H1 (cell line): ENCODE data around the gene EIF2B5. TPM values are rescaled to one million over a fixed set of nuclear protein-coding genes. Genes with fewer than 3 reads are reported as not detected.

ENCODE experiments used
- CTCF ChIA-PET: fragments of 300-600 bp; sonication (Branson Sonifier 250); formaldehyde crosslinking; loops from one replicate; lab custom pipeline; 2021; ENCODE audit not compliant: partially characterized antibody; lab: Charles Lee
- POLR2A ChIA-PET: fragments of 300-600 bp; sonication (Branson Sonifier 250); formaldehyde crosslinking; loops from one replicate; lab custom pipeline; 2021; ENCODE audit warnings: inconsistent platforms; ENCODE audit not compliant: partially characterized antibody; lab: Charles Lee
- DNase-seq, 2 experiments: peaks; one replicate each; pipeline versions ENCODE4 v3.0.0 to v3.0.0-alpha.2; 2010 to 2022; ENCODE audit warnings: low spot score in 2 of 2, low read depth in 1 of 2, mixed read lengths in 1 of 2
- FAIRE-seq: peaks from 2 replicates; lab custom pipeline; 2011; peaks lifted over from hg19 to GRCh38; lab: Jason Lieb, UNC
- H2AFZ ChIP-seq: 2 replicates; pipeline ENCODE4 v1.8.1; 2012; ENCODE audit warnings: low read length, inconsistent platforms
- H2AK5ac ChIP-seq: 2 replicates; pipeline ENCODE4 v1.6.1; 2013; ENCODE audit warnings: low read depth, low read length
- H2BK120ac ChIP-seq: replicated peaks from 2 replicates; pipeline ENCODE3; 2013; ENCODE audit warnings: low read depth, low read length, inconsistent platforms
- H2BK12ac ChIP-seq: 2 replicates; pipeline ENCODE4 v1.6.1; 2013; ENCODE audit warnings: low read depth, low read length
- H2BK15ac ChIP-seq: 2 replicates; pipeline ENCODE4 v1.6.1; 2013; ENCODE audit warnings: low read length
- H2BK20ac ChIP-seq: 2 replicates; pipeline ENCODE4 v1.6.1; 2013; ENCODE audit warnings: low read length
- H2BK5ac ChIP-seq: 2 replicates; pipeline ENCODE4 v1.6.1; 2013; ENCODE audit warnings: low read depth, low read length
- H3K14ac ChIP-seq: 2 replicates; pipeline ENCODE4 v1.6.1; 2013; ENCODE audit warnings: inconsistent platforms; ENCODE audit not compliant: insufficient read length
- H3K18ac ChIP-seq: 2 replicates; pipeline ENCODE4 v1.6.1; 2013; ENCODE audit warnings: low read length; ENCODE audit errors: extremely low read depth
- H3K23ac ChIP-seq: 2 replicates; pipeline ENCODE4 v1.6.1; 2013; ENCODE audit warnings: inconsistent platforms; ENCODE audit not compliant: insufficient read length
- H3K23me2 ChIP-seq: 2 replicates; pipeline ENCODE4 v1.6.1; 2013; ENCODE audit warnings: low read depth, low read length
- H3K27ac ChIP-seq: 2 replicates; pipeline ENCODE4 v1.6.1; 2011; ENCODE audit warnings: low read depth, low read length, inconsistent platforms
- H3K27me3 ChIP-seq, 4 experiments: replicated peaks in 1 of 4; 1 replicate in 1 of 4; 2 replicates in 3 of 4; pipeline versions ENCODE4 v1.6.1 to v1.8.1; 2011 to 2013; ENCODE audit warnings: low read length in 3 of 4, mild to moderate bottlenecking in 3 of 4, inconsistent platforms in 2 of 4, mixed read lengths in 2 of 4, moderate library complexity in 1 of 4; ENCODE audit not compliant: control insufficient read depth in 3 of 4, insufficient read depth in 3 of 4; ENCODE audit errors: extremely low read depth in 1 of 4
- H3K36me3 ChIP-seq, 4 experiments: 2 replicates each; pipeline versions ENCODE4 v1.6.1 to v1.8.1; 2011 to 2013; ENCODE audit warnings: mild to moderate bottlenecking in 4 of 4, low read length in 3 of 4, moderate library complexity in 2 of 4, control low read depth in 1 of 4, inconsistent platforms in 1 of 4; ENCODE audit not compliant: insufficient read depth in 4 of 4, control insufficient read depth in 2 of 4
- H3K4ac ChIP-seq: replicated peaks from 2 replicates; pipeline ENCODE3; 2013; ENCODE audit warnings: low read length, low read depth, mixed read lengths, inconsistent platforms; ENCODE audit not compliant: insufficient read length
- H3K4me1 ChIP-seq, 4 experiments: replicated peaks in 1 of 4; 1 replicate in 1 of 4; 2 replicates in 3 of 4; pipeline versions ENCODE4 v1.6.1 to v1.8.1; 2011 to 2013; ENCODE audit warnings: low read length in 3 of 4, inconsistent platforms in 2 of 4, mixed read lengths in 1 of 4; ENCODE audit not compliant: insufficient read depth in 4 of 4, control insufficient read depth in 3 of 4
- H3K4me2 ChIP-seq, 2 experiments: 2 replicates each; pipeline versions ENCODE4 v1.6.1 to v1.8.1; 2011 to 2013; ENCODE audit warnings: low read depth in 2 of 2, low read length in 2 of 2, control low read depth in 1 of 2, inconsistent platforms in 1 of 2, mild to moderate bottlenecking in 1 of 2; ENCODE audit not compliant: insufficient read depth in 1 of 2
- H3K4me3 ChIP-seq, 4 experiments: fragments of 200-600, 300-600 bp in 1 of 4; sonication (generic), shearing (Covaris generic), sonication (Bioruptor Twin) in 1 of 4; 2 replicates each; pipeline versions ENCODE4 v1.5.1 to v1.8.1; 2011 to 2016; ENCODE audit warnings: low read length in 4 of 4, low read depth in 3 of 4, control low read depth in 2 of 4, inconsistent platforms in 2 of 4, mild to moderate bottlenecking in 2 of 4, mixed read lengths in 1 of 4, moderate library complexity in 1 of 4; ENCODE audit not compliant: insufficient read depth in 2 of 4; ENCODE audit errors: extremely low read depth in 1 of 4
- H3K56ac ChIP-seq: replicated peaks from 2 replicates; pipeline ENCODE3; 2013; ENCODE audit warnings: low read depth, mild to moderate bottlenecking, mixed read lengths, low read length, inconsistent platforms; ENCODE audit not compliant: insufficient read length
- H3K79me1 ChIP-seq: 2 replicates; pipeline ENCODE4 v1.6.1; 2013; ENCODE audit warnings: low read depth, low read length, control low read depth
- H3K79me2 ChIP-seq, 2 experiments: 2 replicates each; pipeline versions ENCODE4 v1.6.1 to v1.8.1; 2012 to 2013; ENCODE audit warnings: low read length in 2 of 2, mild to moderate bottlenecking in 2 of 2, inconsistent platforms in 1 of 2; ENCODE audit not compliant: insufficient read depth in 2 of 2, control insufficient read depth in 1 of 2
- H3K9ac ChIP-seq, 4 experiments: replicated peaks in 1 of 4; 1 replicate in 1 of 4; 2 replicates in 3 of 4; pipeline versions ENCODE4 v1.6.1 to v1.8.1; 2011 to 2013; ENCODE audit warnings: low read depth in 3 of 4, low read length in 3 of 4, control low read depth in 2 of 4, mild to moderate bottlenecking in 2 of 4, moderate library complexity in 2 of 4, inconsistent platforms in 1 of 4; ENCODE audit errors: extremely low read depth in 1 of 4
- H3K9me3 ChIP-seq, 2 experiments: 2 replicates each; pipeline versions ENCODE4 v1.6.1 to v1.8.1; 2012 to 2013; ENCODE audit warnings: mild to moderate bottlenecking in 2 of 2, moderate library complexity in 2 of 2, control low read depth in 1 of 2, inconsistent platforms in 1 of 2, low read depth in 1 of 2, low read length in 1 of 2, mixed read lengths in 1 of 2; ENCODE audit not compliant: insufficient read depth in 2 of 2
- H4K20me1 ChIP-seq, 2 experiments: replicated peaks in 1 of 2; 2 replicates each; pipeline versions ENCODE3 to v1.8.1; 2011 to 2013; ENCODE audit warnings: inconsistent platforms in 2 of 2, low read length in 2 of 2, mild to moderate bottlenecking in 1 of 2; ENCODE audit not compliant: insufficient read depth in 2 of 2, control insufficient read depth in 1 of 2
- H4K5ac ChIP-seq: 2 replicates; pipeline ENCODE4 v1.6.1; 2013; ENCODE audit warnings: low read length, low read depth, mixed read lengths, inconsistent platforms; ENCODE audit not compliant: insufficient read length
- H4K8ac ChIP-seq: 2 replicates; pipeline ENCODE4 v1.8.0; 2013; ENCODE audit warnings: mild to moderate bottlenecking, moderate library complexity, low read length, inconsistent platforms; ENCODE audit not compliant: insufficient read depth; ENCODE audit errors: extremely low read depth
- H4K91ac ChIP-seq: replicated peaks from 2 replicates; pipeline ENCODE3; 2013; ENCODE audit warnings: low read length, mixed read lengths, inconsistent platforms; ENCODE audit not compliant: insufficient read length
- BCL11A ChIP-seq, 2 experiments: IDR thresholded peaks; one replicate each; pipeline ENCODE4 v1.6.1; 2011; ENCODE audit warnings: low read depth in 2 of 2, low read length in 2 of 2, mild to moderate bottlenecking in 2 of 2
- E2F6 ChIP-seq: IDR thresholded peaks from 2 replicates; pipeline ENCODE4 v1.6.1; 2012; ENCODE audit warnings: inconsistent platforms
- GABPA ChIP-seq: IDR thresholded peaks from 2 replicates; pipeline ENCODE4 v1.6.1; 2011; ENCODE audit warnings: mild to moderate bottlenecking, low read length, moderate library complexity, borderline replicate concordance; ENCODE audit not compliant: insufficient read depth
- TAF7 ChIP-seq: optimal IDR thresholded peaks from 2 replicates; pipeline ENCODE3; 2011; ENCODE audit warnings: low read depth, mild to moderate bottlenecking, inconsistent platforms, low read length, moderate library complexity, borderline replicate concordance
- YY1 ChIP-seq: IDR thresholded peaks from 2 replicates; pipeline ENCODE4 v1.6.1; 2011; ENCODE audit warnings: low read depth, mild to moderate bottlenecking, low read length
- ZNF274 ChIP-seq: IDR thresholded peaks from 2 replicates; pipeline ENCODE4 v1.7.0; 2012; ENCODE audit warnings: low read length, borderline replicate concordance; ENCODE audit errors: extremely low read depth
- whole genome bisulfite sequencing, 2 experiments: shearing (Covaris generic) in 1 of 2; methylation state at CpG; one replicate each; pipeline versions ENCODE4 v1.1.6 to v1.1.7; 2013 to 2015; ENCODE audit warnings: low lambda C conversion rate in 2 of 2, mixed read lengths in 2 of 2, inconsistent platforms in 1 of 2, low coverage in 1 of 2, missing lambda C conversion rate in 1 of 2; ENCODE audit not compliant: insufficient replicate concordance in 2 of 2, insufficient coverage in 1 of 2, insufficient read length in 1 of 2; ENCODE audit errors: extremely low coverage in 1 of 2, missing lambda C conversion rate in 1 of 2; 5-methylcytosine and 5-hydroxymethylcytosine counted together
- polyA plus RNA-seq, 7 experiments: library from polyadenylated mRNA; depleted of rRNA in 3 of 7; stranded (reverse) in 5 of 7; unstranded in 2 of 7; fragments of >200 nt in 5 of 7; fragments of 200-250 nt in 2 of 7; gene quantifications; 1 replicate in 5 of 7; 2 replicates in 1 of 7; 4 replicates in 1 of 7; pipeline versions ENCODE4 v1.2.1 to v1.2.3, GENCODE V29; 2011 to 2013; ENCODE audit warnings: missing spikeins in 2 of 7, mixed read lengths in 2 of 7
- total RNA-seq: library from RNA; stranded (reverse); fragmentation: NEBNext Ultra II Directional; extraction: Animal tissue kit (Norgen Biotek cat#: 25700); gene quantifications from 2 replicates; pipeline ENCODE4 v1.2.1, GENCODE V29; 2021

The EIF2B5 gene
- total and polyA plus RNA-seq, 2 of the 8 experiments (the other 6 are each of a cell fraction or from before 2014, with no cell fraction given), result 33.1 to 40.0 TPM

- no peaks in the 10 kb centered on the region for H3K9me3 ChIP-seq
- ChIA-PET POLR2A (interaction anchor here (0.6 to 2.1 kb wide), 11 partner anchors 9 to 275 kb away, joined by 3 to 11 read pairs (median 6); partner anchors contain the start of genes AP2M1, DVL3 and EIF2B5), CTCF (interaction anchor here (0.9 to 1.9 kb wide), 9 partner anchors 11 to 106 kb away, joined by 3 to 13 read pairs (median 3); partner anchors contain the start of gene EEF1AKMT4)
- H4K91ac ChIP-seq, result no peak overlapping the region
- H3K4me1 ChIP-seq, result peaks cover 0 to 8% (median 5%) of the 10 kb centered on the region in 4 experiments; a peak in 6 of 7 replicates
- 100% methylated on average over 5 of the region's 5 CpGs; no CpG with 5 or more reads in 1 of the 2 experiments for WGBS, 2 experiments
- H3K23ac ChIP-seq, result no peak overlapping the region
- H2BK15ac ChIP-seq, result no peak overlapping the region
- H4K5ac ChIP-seq, result no peak overlapping the region
- H3K79me2 ChIP-seq, result peaks cover 6 to 28% of the 10 kb centered on the region in 2 experiments; a peak in 3 of 4 replicates
- H3K56ac ChIP-seq, result no peak overlapping the region
- DNase-seq (no peak), FAIRE-seq (no peak)
- no peak overlapping the region for H4K8ac ChIP-seq
- no peak overlapping the region for H2BK12ac ChIP-seq
- no peak overlapping the region for H2BK120ac ChIP-seq
- H3K23me2 ChIP-seq, result peaks cover 15% of the 10 kb centered on the region
- no peak overlapping the region for H3K4ac ChIP-seq
- H3K27ac ChIP-seq, result no peak overlapping the region
- no peak overlapping the region for H3K4me3 ChIP-seq
- no peak overlapping the region for H2BK5ac ChIP-seq
- H3K36me3 ChIP-seq, result peaks cover 46 to 69% (median 53%) of the 10 kb centered on the region in 4 experiments
- H3K79me1 ChIP-seq, result peaks cover 10% of the 10 kb centered on the region
- no peak overlapping the region; a peak in 1 of 7 replicates for H3K9ac ChIP-seq
- peaks cover 0 to 21% of the 10 kb centered on the region in 2 experiments for H4K20me1 ChIP-seq
- no peak overlapping the region for H2BK20ac ChIP-seq
- H3K27me3 ChIP-seq, result no peaks in the 10 kb centered on the region; a peak in 1 of 7 replicates
- no peak overlapping the region for H3K4me2 ChIP-seq
- H2AK5ac ChIP-seq, result no peak overlapping the region
- no peak overlapping the region for H2AFZ ChIP-seq
- no peak overlapping the region for H3K18ac ChIP-seq
- H3K14ac ChIP-seq, result no peak overlapping the region
- no peak for TF ChIP-seq GABPA
- TF ChIP-seq YY1, result no peak
- TF ChIP-seq TAF7, result no peak
- TF ChIP-seq BCL11A (IDR thresholded peaks at IDR 0.05; ENCODE audit: low read depth in 2 of 2, low read length in 2 of 2), result no peak
- TF ChIP-seq E2F6, result no peak
- TF ChIP-seq ZNF274, result no peak
Observed at GRCh38 chr3:184183679-184184078, 48.5 kb downstream of the EIF2B5 start.
